Pancreas (tissue), 10 donors: ENCODE data around the gene FAM210B. TPM values are rescaled to one million over a fixed set of nuclear protein-coding genes. Genes with fewer than 3 reads are reported as not detected.
A peak's percentile ranks its signal among the peaks of the same experiment; 100 is the strongest.

Source experiments
- ATAC-seq, 4 donors: fragments of 200-7000 bp; cut with Tn5 transposase; one replicate each; pipeline versions ENCODE4 v1.8.0 to v1.9.1; 2020; ENCODE audit warnings: mild to moderate bottlenecking in 4 of 4, moderate library complexity in 4 of 4
- DNase-seq, 6 donors: peaks; one replicate each; pipeline ENCODE4 v3.0.0-alpha.2; 2020
- FAIRE-seq: peaks from 2 replicates; lab custom pipeline; 2012; peaks lifted over from hg19 to GRCh38; lab: Jason Lieb, UNC
- H3K27ac ChIP-seq, 4 donors: fragments of 200-600 bp; sonication (generic); 1 replicate in 3 of 4; 2 replicates in 1 of 4; pipeline versions ENCODE4 v1.5.0 to v1.8.0; 2020
- H3K27me3 ChIP-seq, 4 donors: fragments of 200-600 bp; one replicate each; pipeline ENCODE4 v1.8.0; 2021
- H3K36me3 ChIP-seq, 3 donors: fragments of 200-600 bp; sonication (generic) in 1 of 3; one replicate each; pipeline versions ENCODE4 v1.5.0 to v1.8.0; 2020 to 2021
- H3K4me1 ChIP-seq, 3 donors: fragments of 200-600 bp; one replicate each; pipeline ENCODE4 v1.8.0; 2021
- H3K4me3 ChIP-seq, 4 donors: fragments of 200-600 bp; sonication (generic) in 2 of 4; one replicate each; pipeline versions ENCODE4 v1.5.0 to v1.8.0; 2020 to 2021
- H3K9me3 ChIP-seq, 4 donors: fragments of 200-600 bp; one replicate each; pipeline ENCODE4 v1.8.0; 2021
- CTCF ChIP-seq, 4 donors: fragments of 200-600 bp; sonication (generic) in 3 of 4; IDR thresholded peaks; one replicate each; pipeline versions ENCODE4 v1.5.0 to v1.8.0; 2021; ENCODE audit warnings: antibody characterized with exemption in 4 of 4
- WGBS, 2 donors: extraction: QIAGEN DNeasy Blood & Tissue Kit; methylation state at CpG; one replicate each; pipeline ENCODE4 v1.1.7; 2013; 5-methylcytosine and 5-hydroxymethylcytosine counted together
- intact Hi-C, 3 donors: fragments of 100-400 bp; cut with DNase I; formaldehyde crosslinking; loops; one replicate each; pipeline versions ENCODE4 v1.11.1 to v1.14.2; 2022
- polyA plus RNA-seq, 2 donors: library from polyadenylated mRNA; stranded (reverse); fragments of 200-250 nt; gene quantifications; one replicate each; pipeline ENCODE4 v1.2.3, GENCODE V29; 2013
- total RNA-seq, 6 donors: library from RNA; stranded (reverse); fragmentation: NEBNext Ultra II Directional in 4 of 6; extraction: Animal tissue kit (Norgen Biotek cat#: 25700) in 4 of 6; gene quantifications; one replicate each; pipeline versions ENCODE4 v1.2.1 to v1.2.4, GENCODE V29; 2021 to 2023
- donor health status: healthy with polysubstance abuse.
- donor health status: DM: no; HTN: no; CAD: no; lungs with moderate emphysema.
- donor health status: DM: no; HTN: no; CAD: no.
- donor health status: control.
- donor health status: control.
- donor health status: Bipolar disorder and iron deficiency.
- donor health status: DM: yes; HTN: yes; CAD: no.
- donor health status: DM: no; HTN: no; CAD: no.
- donor health status: DM: no; HTN: no; CAD: no.
- donor health status: DM: yes; HTN: yes; CAD: no.

FAM210B gene
- total and polyA plus RNA-seq, 8 donors, result 13.1 to 29.6 (median 24.8) TPM

GRCh38 chr20:56391596-56392131, 32.9 kb downstream of the FAM210B start:
- no peak for FAIRE-seq
- Histone ChIP-seq H3K27ac (peak overlapping the region; percentile 47 to 90 (median 74)), H3K9me3 (no peaks in the 10 kb centered on the region), H3K4me3 (peak overlapping the region; percentile 37 to 77 (median 59)), H3K36me3 (peaks cover 0 to 14% (median 13%) of the 10 kb centered on the region in 3 donors), H3K27me3 (no peaks in the 10 kb centered on the region), H3K4me1 (peaks cover 12 to 18% (median 16%) of the 10 kb centered on the region in 3 donors)
- peak; percentile 22 to 45 (median 44) for ATAC-seq
- TF ChIP-seq CTCF (IDR thresholded peaks at IDR 0.05), result no peak
- peak in 1 of 6 donors; percentile 17 for DNase-seq
- intact Hi-C loops, result no loop called here
- 1% methylated on average over 29 of the region's 29 CpGs for WGBS, 2 donors

GRCh38 chr20:56392132-56392880, 33.5 kb downstream of the FAM210B start, which contains the start of the genes AURKA and CSTF1:
TSS of gene AURKA (minus strand) at chr20:56392215. CDS start at chr20:56388197, 4,018 bp downstream.
TSS of gene CSTF1 (plus strand) at chr20:56392645. CDS start at chr20:56395553, 2,908 bp downstream.
- Histone ChIP-seq H3K27me3 (no peaks in the 10 kb centered on the region), H3K4me1 (peaks cover 12 to 18% (median 16%) of the 10 kb centered on the region in 3 donors), H3K9me3 (no peaks in the 10 kb centered on the region), H3K4me3 (peak within 1 kb of the TSS; percentile 54 to 77 (median 70)), H3K36me3 (peaks cover 0 to 20% (median 19%) of the 10 kb centered on the region in 3 donors), H3K27ac (peak within 1 kb of the TSS; percentile 66 to 90 (median 82))
- DNase-seq, result peak; percentile 99 to 100 (median 100)
- TF ChIP-seq CTCF (IDR thresholded peaks at IDR 0.05), result no peak
- intact Hi-C loops, result no loop called here
- peak; percentile 95 to 98 (median 96) for ATAC-seq
- peak; percentile 78 for FAIRE-seq
- 0% methylated on average over 53 of the region's 53 CpGs for WGBS, 2 donors

- H3K4me1 ChIP-seq, result peaks cover 12 to 18% (median 16%) of the 10 kb centered on the region in 3 donors
- intact Hi-C loops, result no loop called here
- WGBS, 2 donors, result 0 to 1% methylated on average over 18 of the region's 18 CpGs
- no peaks in the 10 kb centered on the region for H3K27me3 ChIP-seq
- no peaks in the 10 kb centered on the region for H3K9me3 ChIP-seq
- no peak for FAIRE-seq
- TF ChIP-seq CTCF (IDR thresholded peaks at IDR 0.05), result no peak
- peaks cover 0 to 27% (median 26%) of the 10 kb centered on the region in 3 donors for H3K36me3 ChIP-seq
- DNase-seq, result no peak
- H3K4me3 ChIP-seq, result peak overlapping the region; percentile 54 to 77 (median 70)
- peak in 2 of 4 donors; percentile 7 for ATAC-seq
- H3K27ac ChIP-seq, result peak overlapping the region; percentile 66 to 90 (median 82)
These were observed 34.2 kb downstream of the FAM210B start for GRCh38 chr20:56392881-56393482.

GRCh38 chr20:56393653-56394052, 34.9 kb downstream of the FAM210B start:
- 31 to 41% methylated on average over 8 of the region's 8 CpGs for WGBS, 2 donors
- ATAC-seq, result no peak
- no peak for FAIRE-seq
- TF ChIP-seq CTCF (IDR thresholded peaks at IDR 0.05), result no peak
- intact Hi-C loops, result no loop called here
- peaks cover 0 to 33% (median 32%) of the 10 kb centered on the region in 3 donors for H3K36me3 ChIP-seq
- peak overlapping the region in 3 of 4 donors; percentile 54 to 77 (median 77) for H3K4me3 ChIP-seq
- no peak overlapping the region for H3K27ac ChIP-seq
- no peak for DNase-seq
- H3K4me1 ChIP-seq, result peaks cover 12 to 18% (median 16%) of the 10 kb centered on the region in 3 donors
- H3K27me3 ChIP-seq, result no peaks in the 10 kb centered on the region
- H3K9me3 ChIP-seq, result no peaks in the 10 kb centered on the region
